IPS DF 19.7 (cell line): ENCODE results near the gene ARVCF.

Experiments used
- DNase-seq: peaks from one replicate; pipeline ENCODE4 v3.0.0-alpha.2; 2013; ENCODE audit warnings: low read depth, low spot score

The ARVCF gene

DNA sequence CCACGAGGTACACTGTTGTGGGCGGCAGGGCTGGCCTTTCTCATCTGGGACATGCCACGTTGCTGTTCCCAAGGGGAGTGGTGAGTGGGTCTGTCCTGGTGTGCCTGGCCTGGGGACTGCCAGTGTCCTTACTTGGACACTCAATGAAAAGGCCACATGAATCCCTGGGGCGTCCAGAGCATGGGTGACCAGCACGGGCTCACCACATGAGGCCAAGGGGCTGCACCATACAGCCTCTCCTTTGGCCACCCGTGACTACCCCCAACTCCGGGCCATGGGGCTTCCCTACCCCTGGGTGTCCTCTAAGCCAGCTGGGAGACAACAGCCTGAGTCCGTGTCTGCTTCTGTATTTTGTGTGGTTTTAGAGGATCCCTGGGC, 54.8 kb downstream of the ARVCF start:
- DNase-seq = no peak

DNA sequence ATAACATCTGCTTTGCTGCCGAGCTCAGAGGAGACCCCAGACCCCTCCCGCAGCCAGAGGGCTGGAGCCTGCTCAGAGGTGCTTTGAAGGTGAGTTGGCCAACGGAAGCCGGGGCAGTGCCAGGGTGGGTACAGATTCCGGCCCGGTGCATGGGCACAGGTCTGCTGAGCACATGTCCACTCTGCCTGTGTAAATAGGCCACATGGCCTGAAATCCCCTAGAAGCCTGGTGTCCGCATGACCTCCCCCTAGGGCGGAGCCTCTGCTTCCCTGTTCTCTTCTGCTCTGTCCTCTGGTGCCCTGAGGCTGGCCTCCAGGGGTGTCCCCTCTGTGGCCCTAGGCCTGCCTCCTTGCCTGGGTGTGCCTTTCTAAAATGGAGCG, 55.4 kb downstream of the ARVCF start:
- no peak for DNase-seq

DNA sequence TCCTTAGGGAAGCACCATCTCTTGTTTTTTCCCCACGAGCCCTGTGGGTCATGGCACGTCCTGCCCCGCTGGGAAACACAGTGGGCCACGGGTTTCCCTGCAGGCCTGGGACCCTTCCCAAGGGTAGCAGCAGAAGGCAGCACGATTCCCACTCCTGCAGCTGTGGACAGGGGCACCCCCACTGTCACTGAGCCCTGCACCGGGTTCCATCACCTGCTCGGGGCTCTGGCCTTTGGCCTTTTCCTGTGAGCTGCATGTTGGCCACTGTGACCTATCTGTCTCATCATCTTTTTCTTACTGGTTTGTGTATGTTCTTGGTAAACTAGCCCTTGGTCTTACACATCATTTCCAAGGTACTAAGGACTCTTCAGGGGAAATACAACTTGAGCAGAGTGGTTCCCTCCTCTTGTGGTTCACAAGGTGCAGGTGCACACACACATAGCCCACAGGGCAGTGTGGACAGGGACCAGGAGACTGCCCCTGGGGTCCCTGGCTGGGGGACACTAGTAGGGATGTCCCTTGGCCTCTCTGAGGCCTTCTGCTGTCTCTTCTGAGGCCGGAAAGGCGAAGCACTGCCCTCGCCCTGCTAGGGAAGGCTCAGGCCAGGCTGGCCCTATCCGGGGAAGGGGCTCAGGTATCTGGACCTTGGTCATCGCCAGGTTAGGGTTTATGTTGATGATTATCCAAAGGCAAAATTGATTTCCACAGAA, 56.0 kb downstream of the ARVCF start:
- DNase-seq = no peak

DNA sequence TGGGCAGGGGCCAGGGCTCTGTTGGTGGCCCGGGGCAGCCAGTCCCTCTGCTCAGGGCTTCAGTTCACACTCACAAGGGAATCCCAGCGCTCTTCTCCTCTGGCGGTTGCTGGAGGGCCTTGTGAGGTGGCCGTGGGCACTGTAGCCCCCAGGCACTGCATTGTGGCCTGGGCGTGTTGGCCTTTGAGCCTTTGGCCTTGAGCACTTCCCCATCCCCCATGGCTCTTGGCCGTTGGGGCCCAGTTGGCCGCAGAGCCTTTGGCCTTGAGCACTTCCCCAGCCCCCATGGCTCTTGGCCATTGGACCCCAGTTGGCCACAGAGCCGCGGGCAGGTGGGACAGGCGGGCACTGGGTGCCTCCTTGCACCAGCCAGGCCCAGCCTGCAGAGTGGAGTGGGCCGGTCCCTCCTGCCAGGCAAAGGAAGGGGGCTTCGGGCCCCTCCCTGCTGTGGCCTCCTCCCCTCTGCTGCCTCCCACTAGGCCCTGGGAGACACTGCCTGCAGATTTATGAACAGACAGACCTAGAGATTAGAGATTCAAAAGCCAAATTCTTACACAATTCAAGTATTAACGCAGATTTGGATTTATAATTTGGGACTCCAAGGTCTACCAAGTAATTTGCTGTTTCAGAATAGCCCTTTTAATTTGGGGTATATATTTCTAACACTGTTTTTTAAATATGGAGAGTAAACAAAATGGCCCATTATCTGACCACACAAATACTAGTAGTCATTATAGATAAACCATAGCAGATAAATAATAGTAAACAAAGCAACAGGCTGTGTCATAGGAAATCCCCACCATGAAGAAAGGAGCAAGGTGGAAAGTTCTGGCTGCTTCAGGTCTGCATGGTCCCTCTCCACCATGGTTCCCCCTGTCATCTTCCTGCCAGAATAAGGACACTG, 56.8 kb downstream of the ARVCF start:
- no peak for DNase-seq

DNA sequence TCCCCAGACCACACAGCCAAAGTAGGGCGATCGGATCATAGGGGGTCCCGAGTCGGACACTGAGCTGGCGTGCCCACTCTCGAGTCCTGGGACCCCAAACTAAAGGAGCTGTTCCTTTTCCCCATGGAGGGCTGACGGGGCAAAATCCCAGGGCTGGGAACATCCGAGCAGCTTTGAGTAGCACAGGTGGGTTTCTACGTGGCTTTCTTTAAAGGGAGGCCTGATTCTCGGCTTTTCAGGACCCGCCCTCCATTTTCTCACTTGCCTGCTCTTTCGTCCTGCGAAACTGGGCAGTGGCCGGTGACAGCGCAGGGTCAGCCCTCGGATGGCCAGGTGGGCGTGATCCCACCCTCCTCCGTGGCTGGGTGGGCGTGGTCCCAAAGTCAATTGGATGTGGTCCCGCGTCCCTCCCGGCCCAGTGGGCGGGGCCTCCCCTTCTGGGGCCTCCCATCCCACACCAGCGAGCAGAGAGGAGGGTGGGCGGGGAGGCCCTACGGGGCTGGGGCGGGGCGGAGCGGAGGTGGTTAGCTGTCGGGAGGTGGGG, 57.5 kb downstream of the ARVCF start:
- DNase-seq = peak; percentile 67

DNA sequence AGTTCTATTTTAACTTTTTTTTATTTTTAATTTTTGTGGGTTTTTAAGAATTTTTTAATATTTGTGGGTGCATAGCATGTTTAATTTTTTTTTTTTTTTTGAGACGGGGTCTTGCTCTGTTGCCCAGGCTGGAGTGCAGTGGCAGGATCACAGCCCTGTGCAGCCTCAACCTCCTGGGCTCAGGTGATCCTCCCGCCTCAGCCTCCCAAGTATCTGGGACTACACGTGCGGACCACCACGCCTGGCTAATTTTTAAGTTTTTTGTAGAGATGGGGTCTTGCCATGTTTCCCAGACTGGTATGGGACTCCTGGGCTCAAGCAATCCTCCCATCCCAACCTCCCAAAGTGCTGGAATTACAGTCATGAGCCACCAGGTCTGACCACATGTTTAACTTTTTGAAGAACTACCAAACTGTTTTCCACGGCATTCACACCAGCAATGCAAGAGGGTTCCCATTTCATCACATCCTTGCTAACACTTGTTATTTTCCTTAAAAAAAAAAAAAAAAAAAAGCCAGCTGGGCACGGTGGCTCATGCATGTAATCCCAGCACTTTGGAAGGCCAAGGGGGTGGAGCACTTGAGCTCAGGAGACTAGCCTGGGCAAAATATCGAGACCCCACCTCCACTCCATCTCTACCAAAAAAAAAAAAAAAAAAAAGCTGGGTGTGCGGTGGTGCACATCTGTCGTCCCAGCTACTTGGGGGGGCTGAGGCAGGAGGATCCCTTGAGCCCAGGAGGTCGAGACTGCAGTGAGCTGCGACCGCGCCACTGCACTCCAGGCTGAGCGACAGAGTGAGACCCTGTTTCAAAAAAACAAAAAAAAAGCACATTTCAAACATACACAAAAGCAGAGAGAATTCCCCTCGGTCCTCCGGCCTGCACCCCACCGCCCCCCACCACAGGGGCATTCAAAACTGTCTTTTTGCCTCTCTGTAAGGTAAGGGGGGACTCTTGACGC, 58.3 kb downstream of the ARVCF start:
- no peak for DNase-seq

DNA sequence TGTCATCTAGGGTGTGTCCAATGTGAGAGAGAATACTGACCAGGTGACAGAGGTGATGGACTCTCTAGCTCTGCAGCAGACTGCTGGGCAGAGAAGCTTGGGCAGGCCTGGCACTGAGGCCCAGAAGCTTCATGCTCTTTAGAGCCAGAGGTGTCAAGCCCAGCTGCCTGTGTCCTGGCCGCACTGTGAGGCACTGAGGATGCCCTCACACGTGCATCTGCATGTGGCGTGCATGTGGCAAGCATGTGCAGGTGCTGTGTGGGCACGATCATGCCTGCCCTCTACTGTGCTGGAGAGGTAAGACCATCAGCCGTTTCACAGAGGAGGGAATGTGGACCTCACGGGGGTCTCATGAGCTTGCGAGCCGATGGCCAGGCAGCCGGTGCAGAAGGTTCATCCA, 59.2 kb downstream of the ARVCF start:
- no peak for DNase-seq

DNA sequence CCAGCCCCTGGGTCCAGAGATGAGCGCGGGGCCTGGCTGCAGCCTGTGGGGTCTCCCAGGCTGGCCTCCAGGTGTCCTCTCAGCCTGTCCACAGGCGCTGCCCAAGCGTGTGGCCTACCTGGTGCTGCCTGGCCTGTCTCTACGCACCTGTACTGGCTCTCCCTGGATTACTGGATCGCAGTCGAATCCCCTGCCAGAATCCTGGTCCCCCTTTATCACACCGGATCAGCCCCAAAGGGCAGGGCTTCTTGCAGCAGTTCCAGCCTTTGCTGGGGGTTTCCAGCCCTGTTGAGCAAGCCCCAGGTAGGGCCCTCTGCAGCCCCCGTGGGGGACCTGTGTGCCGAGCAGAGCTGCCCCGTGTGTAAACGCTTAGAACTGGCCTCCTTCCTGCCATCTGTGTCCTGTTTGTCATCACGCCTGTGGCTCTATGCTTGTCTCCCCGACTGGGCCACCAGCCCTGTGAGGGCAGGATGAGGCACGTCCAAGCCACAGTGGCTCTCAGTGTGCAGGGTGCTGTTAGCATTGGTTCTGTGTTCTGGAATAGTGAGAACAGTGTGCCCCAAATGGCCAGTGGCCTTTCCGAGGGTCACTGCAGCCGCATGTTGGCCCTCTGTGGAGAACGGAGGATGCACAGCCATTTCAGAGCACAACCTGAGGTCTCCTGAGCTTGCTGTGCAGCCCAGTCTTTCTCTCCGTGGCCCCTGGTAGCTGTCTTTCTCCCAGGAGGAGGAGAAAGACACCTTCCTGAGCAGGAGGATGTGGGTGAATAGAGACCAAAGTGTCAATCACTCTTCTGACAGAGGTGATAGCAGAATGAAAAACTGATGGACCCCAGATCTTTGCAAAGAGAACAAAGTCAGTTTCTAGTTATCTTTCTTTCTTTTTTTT, 61.1 kb downstream of the ARVCF start:
- no peak for DNase-seq

DNA sequence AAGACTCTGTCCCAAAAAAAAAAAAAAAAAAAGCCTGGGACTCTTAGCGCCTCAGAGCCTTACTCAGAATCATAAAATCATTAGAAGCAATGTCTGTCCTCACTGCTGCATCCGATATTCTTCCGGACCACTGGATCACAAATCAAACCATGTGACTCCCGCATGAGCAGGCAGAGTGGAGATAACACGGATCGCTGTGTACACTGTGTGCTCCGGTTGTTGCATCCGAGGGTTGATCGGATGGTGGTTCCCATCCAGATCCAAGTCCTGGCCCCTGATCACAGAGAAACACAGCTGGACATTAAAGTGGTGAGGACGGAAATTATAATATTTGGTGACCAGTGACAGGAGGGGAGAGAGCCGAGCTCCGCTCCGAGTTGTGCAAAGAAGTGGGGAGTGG, 65.3 kb downstream of the ARVCF start:
- no peak for DNase-seq

DNA sequence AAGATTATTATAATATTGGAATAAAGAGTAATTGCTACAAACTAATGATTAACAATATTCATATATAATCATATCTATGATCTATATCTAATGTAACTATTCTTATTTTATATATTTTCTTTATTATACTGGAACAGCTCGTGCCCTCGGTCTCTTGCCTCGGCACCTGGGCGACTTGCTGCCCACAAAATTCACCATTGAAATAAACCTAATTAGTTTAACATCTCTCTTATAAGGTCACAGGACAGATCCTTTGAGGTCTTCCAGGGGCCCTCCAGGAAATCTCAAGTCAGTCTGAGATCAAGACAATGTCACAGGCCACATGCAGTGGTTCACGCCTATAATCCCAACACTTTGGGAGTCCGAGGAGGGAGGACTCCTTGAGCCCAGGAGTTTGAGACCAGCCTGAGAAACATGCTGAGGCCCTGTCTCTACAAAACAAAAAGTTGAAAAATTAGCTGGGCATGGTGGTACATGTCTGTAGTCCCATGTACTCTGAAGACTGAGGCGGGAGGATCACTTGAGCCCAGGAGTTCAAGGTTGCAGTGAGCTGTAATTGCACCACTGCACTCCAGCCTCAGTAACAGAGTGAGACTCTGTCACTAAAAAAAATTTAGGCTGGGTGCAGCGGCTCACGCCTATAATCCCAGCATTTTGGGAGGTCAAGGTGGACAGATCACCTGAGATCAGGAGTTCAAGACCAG, 68.4 kb downstream of the ARVCF start:
- no peak for DNase-seq

DNA sequence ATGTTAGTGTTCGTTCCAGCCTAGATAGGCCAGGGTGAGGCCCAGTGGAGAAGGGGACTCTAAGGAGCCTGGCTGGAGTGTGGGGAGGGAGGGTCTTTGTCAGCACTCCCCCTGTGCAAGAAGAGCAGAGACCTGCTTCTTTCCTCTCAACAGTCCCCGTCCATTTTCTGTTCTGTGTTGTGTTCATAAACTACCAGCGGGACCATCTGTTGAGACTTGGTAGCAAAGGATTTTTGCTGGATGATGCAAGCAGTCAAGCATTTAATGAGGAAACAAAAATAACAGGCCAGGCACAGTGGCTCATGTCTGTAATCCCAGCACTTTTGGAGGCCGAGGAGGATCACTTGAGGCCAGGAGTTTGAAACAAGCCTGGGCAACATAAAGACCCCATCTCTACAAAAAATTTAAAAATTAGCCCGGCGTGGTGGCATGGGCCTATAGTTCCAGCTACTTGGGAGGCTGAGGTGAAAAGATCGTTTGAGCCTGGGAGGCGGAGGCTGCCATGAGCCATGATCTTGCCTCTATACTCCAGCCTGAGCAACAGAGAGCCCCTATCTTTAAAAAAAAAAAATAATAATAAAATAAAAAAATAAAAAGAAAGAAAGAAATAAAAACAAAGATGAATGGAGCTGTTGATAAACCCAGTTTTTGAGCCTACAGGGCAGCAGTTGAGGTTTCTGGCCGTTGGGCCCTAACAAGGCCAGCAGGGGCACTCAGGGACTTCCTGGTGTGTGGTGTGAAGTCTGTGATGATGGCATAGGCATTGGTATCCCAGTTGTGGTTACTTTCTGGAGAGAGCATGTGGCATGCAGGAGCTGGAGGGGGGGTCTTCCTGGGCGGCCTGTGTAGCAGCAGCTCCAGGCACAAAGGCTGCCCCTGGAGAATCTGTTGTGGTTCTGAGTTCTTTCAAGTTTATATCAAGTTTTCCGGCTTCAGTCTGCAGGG, 73.3 kb downstream of the ARVCF start:
- no peak for DNase-seq

DNA sequence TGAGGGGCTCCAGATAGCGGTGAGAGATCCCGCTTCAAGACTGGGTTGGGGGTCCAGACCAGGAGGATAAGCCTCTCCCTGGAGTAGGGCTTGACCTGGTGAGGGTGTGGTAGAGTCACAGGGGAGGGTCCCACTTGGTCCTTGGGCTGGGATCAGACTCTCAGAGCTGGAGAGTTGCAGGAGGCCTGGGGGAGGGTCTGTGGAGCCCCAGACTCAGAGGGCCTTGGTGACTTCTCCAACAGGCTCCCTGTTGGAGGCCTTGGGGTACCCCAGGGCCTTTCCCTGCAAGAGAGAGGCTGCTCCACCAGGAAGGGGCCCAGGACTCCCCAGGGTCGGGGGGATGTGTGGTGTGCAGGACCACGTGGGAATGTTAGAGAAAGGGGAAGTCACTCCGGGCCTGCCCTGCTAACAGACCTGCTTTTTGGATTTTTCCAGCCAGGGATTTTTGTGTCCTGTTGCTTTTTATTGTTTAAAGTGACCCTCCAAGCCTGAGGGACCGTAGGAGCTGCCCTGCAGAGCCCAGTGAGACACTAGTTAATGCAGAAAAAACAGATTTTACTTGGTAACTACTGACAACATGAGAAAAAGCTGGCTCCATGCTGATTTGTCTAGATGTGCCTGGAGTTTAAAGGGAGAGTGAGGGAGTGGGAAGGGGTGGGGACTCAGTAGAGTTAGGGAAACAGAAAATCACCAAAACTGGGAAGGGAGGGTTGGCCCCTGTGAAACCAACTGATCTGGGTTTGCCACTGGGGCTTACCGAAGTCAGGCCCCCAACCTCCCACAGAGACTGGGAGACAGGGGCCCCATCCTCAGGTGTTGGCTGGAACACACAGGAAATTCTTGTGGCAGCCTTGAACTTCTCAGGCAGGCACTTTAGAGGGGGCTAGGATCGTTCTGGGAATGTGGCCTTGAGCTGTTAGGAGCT, 74.2 kb downstream of the ARVCF start:
- no peak for DNase-seq

DNA sequence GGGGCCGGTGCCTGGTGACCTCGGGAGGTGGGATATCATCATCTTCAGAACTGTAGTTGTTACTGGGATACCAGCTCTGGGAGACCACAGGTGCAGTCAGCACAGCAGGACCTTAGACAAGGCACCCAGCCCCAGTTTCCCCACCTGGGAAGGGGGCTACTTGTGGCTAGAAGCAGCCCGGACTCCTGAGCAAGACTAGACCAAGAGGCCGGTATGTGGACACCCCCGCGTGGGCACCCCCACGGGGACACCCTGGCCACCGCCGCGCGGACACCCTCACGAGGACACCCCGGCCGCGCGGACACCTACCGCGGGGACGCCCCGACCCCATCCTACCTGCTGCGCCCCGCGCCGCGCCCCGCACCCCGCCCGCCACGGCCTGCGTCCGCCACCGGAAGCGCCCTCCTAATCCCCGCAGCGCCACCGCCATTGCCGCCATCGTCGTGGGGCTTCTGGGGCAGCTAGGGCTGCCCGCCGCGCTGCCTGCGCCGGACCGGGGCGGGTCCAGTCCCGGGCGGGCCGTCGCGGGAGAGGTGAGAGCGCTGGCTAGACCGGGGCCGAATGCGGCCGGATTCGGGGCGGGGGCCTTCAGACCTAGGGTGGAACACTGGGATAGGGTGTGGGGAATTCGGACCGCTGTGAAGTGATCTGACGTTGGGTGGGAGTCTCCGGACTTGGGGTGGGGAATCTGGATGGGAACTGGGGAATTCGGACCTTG, 75.1 kb downstream of the ARVCF start, which contains the start of the genes COMT and TXNRD2:
TSS of gene COMT (plus strand) at position 408 of the 718 bp plus-strand sequence. CDS start 20,755 bp downstream, outside the sequence.
TSS of gene TXNRD2 (minus strand) at position 454 of the 718 bp plus-strand sequence. CDS start at position 439, 15 bp downstream.
- DNase-seq = no peak

DNA sequence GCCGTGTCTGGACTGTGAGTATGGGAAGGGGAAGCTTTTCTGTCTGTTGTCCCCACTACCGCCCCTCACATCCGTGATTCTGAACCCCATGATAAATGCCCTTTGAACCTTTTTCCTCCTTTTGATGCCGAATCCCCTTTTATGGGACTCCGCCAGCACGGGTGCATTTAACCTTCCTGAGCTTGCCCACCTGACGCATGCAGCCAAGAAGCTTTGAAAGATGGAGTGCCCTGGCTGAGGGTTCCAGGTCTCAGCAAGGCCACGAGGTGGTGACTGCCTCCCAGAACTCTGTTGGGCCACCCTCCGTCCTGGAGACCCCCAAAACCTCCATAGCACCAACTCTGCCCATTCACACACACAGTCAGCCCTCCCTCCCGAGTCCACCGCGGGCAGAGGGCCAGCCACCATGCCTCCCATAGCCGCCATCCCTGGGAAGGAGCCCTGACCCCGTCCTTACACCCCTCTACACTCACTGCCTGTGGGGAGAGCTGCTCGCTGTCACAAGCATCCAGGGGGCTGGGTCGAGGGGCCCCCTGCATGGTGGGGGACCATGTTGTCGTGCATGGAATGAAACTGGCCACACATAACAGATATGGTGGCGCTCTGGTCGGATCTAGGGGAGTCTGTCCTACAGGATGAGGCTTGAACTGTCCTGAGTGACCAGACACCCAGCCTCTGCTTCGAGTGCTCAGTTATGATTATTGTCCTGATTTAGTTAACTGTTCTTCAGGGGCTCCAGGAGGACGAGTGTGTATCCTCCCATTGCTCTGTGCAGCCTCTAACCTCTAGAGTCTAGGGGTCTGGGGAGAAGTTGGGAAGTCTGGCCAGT, 75.9 kb downstream of the ARVCF start:
- DNase-seq = no peak

DNA sequence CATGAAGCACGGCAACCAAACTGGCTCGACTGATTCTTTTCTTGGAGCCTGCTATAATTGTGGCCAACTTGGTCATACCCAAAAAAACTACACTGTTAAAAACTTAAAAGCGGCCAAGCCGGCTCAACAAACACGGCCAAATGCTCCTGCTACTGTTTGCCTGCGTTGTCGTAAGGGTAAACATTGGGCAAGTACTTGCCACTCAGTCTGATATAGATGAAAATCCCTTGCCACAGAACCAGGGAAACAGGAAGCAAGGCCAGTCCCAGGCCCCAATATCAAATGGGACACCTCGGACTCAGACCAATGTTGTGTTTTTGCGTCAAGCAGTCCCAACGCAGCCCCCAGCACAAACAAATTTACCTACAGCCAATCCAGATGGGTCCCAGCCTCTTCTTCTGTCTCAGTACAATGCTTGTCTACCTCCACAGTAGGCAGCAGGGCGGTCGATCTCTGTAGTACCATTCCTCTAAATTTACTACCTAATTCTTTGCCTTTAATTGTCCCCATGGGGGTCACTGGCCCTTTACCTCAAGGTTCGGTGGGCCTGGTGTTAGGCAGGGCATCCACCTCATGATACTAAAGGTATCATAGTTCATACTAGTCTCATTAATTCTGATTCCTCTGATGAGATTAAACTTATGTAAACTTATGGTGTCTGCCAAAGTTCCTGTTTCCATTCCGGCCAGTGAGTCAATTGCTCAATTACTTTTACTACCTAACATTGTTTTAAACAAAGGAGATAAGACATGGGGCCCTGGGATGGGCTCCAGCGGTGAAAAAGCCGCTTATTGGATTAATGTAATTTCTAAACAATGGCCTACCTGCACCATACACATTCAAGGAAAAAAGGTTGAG, 78.8 kb downstream of the ARVCF start:
- DNase-seq = no peak
